HG03442 (cell line): ENCODE data around the gene BUB3.

Experiments used
- ATAC-seq: cut with Tn5 transposase; IDR thresholded peaks from one replicate; pipeline ENCODE4 v1.9.1; 2021; ENCODE audit warnings: mild to moderate bottlenecking, moderate library complexity; ENCODE audit not compliant: unreplicated experiment

BUB3 gene

DNA sequence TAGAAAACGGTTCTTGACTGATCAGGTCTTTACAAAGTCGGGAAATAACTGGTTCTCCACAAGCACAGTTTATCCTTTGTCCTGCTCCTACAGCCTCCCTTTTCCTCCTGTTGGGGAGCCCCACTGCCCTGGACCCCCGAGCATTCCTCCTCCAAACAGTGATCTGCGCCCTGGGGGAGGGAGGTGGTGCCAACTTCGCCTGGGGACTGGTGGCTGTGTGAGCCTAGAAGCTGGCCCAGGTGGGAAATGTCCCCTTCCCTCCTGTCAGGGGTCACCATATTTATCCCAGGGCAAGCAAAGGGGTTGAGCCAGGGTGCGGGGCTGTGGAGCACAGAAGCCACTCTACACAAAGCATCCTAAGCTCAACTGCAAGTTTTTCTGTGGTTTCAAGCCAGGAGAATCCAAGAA, 13.2 kb upstream of the BUB3 start:
- no peak for ATAC-seq

DNA sequence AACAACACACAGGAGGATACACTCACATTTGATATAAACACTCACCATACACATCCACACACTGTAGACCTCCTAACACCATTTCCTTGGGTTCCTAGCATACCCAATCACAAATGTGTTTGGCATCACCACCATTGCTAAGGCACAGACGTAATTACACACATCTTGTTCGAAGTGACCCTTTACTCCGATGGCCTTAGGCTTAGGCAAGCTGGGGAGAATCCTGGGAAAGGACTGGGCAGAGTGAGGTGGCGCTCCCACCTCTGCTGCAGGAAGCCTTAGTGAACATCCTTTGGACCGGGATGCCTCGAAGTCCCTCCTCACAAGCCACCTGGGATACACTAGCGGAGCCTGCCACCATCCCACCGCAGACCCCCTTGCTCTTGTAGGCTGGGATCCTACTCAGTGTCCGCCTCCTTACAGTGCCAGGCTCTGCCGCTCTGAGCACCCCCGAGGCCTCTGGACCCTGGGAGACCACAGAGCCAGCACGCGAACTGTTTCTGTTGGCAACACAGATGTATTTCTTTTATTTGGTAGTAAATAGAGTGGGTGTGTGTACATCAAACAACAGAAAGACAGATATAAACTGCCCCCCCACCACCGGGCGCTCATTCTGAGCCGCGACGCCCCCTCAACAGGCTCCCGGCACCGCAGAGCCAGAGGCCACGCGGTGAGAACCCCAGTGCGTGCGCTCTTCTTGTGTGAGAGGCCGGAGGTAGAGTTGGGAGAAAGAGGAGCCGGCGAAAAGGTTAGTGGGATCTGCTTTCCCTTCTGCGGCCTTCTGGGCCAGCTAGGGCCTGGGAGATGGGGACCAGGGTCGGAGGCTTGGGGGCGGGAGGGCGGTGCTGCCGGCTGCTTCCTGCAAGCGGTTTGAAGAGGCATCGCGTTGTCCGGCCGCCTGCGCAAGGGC, 12.2 kb upstream of the BUB3 start:
- no peak for ATAC-seq

DNA sequence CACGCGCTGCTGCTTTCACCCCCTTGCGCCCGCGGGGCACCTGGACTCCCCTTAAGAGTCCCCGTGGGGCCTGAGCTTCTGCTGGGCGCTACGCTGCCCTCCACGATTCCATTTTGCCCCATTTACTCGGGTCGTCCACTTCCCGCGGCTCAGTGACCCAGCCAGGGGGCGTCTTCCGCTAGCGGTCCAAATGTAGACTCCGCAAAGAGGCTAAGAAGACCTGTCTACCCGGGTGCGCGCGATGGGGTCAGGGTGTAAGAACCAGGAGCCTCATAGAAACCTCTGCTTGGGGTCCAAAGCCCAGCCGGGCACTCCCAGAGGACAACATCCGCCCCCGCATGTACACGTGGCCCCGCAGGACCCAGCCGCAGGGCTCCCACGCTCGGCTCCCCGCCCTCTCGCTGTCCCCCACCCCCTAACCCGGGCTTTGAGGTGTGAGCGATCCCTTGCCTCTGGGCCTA, 11.5 kb upstream of the BUB3 start:
- no peak for ATAC-seq

DNA sequence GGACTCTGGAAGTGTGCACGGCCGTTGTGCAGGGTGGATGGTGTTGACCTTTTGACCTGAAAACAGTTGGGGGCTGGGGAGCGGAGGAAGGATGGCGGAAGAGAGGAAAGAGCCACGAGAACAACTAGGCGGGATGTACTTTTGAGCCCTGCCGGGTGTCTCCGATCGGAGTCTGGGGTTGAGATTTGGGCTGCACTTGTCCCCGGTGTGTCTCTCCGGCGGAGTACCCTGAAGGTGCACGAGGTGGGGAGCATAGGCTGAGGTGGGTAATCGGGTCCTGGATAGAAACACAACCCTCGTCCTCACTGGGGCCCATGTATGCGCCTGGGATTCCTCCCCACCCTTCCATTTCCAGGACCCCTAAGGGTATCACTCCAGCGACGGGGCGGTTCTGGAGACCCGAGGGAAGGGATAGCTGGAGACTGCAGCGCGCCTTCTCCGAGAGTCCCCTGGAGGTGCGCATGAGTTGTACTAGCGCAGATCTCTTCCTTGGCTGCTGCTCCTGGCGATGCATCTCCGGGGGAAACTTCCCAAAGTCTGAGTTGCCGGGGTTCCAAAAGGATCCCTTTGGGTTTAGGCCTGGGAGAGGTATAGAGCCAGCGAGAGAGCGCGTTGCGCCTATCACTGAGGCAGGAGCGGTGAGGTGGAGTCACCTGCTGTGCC, 10.9 kb upstream of the BUB3 start:
- no peak for ATAC-seq

DNA sequence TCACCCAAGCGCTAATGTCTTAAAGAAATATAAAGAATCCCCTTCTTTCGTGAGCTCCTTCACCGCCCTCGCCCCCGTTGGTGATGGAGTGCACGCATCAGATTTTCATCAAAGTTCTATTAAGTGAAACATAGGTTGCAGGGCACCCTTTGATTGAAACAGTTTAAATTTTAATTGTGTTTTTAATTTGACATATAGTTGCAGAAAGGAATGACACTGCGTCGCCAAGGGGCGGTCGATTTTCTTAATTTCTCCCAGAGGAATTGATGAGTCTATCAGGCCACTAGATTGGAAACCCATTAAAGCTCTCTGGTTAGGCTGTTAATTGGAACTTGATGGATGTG, 10.4 kb upstream of the BUB3 start:
- ATAC-seq = no peak

DNA sequence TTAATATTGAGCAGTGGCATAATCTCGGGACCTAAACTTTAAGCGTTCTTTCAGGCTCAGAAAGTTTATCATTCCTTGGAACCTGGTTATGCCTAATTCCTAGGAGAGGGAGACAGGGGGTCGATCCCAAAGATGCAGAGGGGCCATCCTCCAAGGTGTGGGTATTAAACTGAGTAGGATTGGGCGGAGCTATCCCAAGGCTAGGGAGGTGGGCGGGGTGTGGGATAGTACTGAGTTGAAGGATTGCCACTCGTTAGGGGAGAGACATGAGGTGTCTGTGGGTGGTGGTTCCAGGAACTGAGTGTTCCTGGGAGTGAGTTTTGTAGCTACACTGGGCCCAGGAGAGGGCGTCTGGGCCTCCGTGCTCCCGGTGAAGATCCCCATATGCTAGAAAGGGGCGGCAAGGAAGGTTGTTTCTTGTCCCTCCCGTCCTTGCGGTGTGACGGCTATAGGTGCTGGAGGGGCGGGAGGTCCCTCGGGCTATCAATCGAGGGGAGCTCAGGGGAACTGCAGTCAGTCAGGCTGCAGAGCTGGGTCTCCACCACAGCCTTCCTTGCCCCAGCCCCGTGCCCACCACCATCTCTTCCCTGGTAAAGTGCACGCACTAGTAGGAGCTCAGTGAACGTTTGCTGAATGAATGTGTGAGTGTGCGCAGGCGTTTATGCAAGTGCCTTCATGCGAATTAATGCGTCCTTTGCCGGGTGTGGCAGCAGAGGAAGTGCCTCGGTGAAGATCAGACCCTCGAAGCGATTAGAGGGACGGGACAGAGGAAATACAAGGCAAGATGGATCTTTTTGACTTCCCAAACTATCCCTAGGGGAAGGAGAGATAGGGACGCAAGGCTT, 9.3 kb upstream of the BUB3 start:
- no peak for ATAC-seq

DNA sequence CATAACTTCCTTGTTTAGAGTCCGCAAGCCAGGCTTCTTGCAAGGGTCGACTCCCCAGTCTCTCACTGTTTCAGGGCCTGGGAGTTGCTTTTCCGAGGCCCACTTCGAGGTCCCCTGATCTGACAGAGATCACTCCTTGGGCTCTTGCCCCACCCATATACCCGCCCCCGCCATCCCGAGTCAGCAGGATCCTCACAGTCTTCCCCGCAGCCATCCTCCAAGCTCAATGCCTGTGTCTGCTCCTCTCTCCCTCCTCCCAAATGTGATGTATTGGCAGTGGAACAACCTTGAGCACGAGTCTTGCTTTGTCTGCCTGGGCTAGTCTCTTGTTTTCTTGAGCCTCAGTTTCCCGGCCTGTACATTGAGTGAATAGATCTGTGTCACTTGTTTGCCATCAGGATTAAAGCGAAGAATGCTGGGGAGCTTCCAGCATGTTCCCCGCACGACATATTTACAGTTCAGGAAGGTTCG, 8.6 kb upstream of the BUB3 start:
- no peak for ATAC-seq

DNA sequence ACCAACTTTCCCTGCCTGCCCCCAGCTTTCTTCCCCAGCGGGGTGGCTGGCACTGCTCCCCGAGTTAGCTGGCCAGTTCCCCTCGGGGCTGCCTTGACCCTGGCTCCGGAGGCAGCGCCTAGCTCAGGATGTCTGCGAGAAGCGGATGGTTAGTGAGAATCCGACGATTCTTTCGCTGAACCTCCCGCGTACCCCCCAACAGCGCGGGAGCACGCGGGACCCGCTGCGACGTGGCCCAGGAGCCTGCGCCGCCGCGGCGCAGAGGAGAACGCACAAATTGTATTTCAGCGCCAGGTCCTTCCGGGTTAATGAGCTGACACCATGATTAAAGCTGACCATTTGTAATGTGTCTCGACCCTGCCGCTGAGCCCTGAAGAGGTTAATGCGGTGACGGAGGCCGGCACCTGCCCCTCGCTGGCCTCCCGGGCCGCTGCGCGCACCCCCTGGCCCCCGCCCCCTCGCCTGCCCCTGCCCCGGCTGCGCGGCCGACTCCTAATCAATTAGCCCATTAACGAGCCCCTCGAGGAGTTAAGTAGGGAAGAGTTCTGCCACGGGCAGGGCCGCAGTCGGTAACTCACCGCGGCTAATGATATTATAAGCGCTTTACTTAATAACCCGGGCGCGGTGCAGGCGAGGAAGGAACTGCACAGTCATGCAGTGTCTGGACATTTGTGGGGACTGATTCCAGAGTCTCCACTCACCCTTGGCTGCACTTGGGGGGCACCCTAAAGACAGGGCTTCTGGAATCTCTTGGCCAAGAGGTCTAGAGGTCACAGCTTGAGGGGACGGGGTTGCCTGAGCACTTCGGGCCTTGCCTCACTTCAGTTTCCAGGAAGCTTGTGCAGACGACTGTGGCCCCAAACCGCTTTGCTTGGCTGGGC, 7.9 kb upstream of the BUB3 start:
- no peak for ATAC-seq

DNA sequence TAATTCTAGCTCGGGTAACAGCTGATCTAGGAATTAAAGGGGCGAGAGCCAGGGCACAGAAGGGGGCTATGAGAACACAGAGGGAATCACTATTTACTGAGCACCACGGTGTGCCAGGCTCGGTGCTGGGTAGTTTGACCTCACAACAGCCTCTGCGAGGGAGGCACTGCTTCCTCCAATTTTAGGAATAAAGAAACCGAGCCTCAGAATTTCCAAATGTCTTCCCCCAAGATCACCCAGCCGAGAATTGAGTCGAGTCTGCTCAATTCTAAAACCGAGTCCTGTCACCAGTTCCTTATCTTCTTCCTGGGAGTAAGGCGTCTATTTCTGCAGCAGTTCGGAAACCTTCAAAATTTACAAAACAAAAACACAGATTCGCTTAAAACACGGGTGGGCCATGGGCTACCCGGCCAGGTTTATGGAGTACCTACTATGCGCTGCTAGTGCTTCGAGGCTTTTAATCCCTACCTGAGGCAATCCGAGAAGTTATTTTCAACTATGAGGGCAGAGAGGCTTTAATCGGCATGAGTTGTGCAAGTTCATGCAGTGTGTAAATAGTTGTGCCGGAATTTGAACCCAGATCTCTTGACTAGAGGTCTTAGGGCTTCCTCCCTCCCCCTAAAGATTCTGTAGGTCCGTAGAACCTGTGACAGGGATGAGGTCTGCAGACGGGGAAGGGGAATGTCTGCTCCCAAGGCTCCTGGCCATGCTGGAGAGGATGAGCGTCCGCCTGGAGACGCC, 7.1 kb upstream of the BUB3 start:
- ATAC-seq = no peak

DNA sequence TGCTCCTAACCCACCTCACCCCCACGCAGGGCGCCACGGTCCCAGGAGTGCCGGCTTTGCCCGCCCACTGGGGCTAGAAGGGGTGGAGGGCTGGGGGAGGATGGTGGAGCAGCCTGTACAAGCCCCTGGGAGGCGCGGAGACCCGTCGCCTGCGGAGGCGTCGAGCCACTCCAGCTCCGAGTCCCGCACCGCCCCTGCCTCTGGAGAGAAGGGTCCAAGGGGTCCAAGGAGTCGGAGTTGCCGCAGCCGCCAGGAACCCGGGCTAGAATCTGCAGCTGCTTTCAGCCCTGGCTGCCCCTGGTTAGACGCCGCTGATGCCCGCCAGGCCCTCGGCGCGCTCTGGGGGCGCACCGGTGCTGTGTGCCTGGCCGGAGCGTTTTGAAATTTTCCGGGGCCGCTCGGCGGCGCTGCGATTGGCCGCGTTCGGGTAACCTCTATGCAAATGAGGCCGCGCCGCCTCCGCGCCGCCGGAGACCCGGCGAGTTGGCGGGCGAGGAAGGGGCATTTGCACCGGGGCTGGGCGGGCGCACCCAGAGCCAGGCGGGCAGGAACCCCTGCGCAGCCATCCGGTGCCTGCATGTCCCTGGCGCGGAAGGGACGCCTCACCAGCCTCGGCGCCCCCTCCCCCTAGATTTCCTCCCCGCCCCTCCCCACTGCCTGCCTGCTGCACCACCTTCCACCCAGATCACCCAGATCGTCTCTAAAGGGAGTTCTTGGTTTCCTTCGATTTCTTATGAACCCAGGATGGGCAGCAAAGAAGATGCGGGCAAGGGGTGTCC, 6.4 kb upstream of the BUB3 start, which contains the start of gene HMX2:
TSS of gene HMX2 (plus strand) at position 502 of the 779 bp plus-strand sequence. CDS start at position 745, 243 bp downstream.
- peak; percentile 43 for ATAC-seq

DNA sequence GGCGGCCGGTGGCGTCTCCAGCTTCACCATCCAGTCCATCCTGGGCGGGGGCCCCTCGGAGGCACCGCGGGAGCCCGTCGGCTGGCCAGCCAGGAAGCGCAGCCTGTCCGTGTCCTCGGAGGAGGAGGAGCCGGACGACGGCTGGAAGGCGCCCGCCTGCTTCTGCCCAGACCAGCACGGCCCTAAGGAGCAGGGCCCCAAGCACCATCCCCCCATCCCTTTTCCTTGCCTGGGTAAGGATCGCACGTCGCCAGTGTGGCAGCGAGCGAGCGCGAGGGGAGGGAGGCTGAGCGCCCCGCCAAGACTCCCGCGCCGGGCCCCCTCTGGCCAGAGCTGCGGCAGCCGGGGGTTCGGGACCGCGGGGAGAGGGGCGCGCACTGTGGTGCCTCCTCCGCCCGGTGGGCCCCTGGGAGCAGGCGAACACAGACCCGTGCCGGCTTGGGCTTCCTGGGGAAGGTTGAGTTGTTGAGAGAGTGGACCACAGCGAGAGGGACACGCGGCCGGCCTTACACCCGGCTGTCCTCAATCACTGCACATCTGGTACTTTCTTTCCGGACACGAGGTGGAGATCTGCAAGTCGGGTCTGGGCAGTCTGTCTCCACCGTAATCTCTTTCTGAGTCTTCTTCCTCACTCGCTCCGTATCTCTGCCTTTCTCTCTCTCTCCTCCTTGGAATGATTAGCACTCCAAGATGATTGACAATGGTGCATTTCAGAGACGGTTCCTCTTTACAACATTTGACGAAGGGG, 5.6 kb upstream of the BUB3 start:
- no peak for ATAC-seq

DNA sequence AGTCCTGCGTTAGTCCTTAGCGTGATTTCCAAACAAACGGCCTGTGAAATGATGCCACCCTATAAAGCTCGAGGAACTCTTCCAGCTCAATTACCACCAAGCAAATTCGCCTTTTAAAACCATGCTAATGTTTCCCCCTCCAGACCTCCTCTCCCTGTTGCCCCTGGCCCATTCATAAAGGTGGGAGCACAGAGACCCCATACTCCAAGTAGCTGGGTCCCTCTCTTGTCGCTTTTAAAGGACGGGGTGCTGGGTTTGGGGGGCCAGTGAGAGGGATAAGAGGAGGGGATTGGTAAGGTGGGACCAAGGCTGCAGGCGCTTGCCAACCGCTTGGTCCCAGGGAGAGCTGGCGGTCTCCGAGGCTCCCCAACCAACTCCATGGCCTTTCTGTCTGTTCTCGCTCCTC, 5.0 kb upstream of the BUB3 start:
- no peak for ATAC-seq

DNA sequence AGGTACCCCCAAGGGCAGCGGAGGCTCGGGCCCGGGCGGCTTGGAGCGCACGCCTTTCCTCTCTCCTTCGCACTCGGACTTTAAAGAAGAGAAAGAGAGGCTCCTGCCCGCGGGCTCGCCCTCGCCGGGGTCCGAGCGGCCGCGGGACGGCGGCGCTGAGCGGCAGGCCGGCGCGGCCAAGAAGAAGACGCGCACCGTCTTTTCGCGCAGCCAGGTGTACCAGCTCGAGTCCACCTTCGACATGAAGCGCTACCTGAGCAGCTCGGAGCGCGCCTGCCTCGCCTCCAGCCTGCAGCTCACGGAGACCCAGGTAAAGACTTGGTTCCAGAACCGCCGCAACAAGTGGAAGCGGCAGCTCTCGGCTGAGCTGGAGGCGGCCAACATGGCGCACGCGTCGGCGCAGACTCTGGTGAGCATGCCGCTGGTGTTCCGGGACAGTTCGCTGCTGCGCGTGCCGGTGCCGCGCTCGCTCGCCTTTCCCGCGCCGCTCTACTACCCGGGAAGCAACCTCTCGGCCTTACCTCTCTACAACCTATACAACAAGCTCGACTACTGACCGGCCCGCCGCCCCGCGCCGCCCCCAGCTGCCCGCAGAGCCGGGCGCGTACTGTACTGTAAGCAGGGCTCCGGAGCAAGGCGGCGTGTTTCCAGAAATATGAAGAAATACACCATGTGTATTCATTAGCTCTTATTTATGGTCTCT, 4.5 kb upstream of the BUB3 start:
- no peak for ATAC-seq

DNA sequence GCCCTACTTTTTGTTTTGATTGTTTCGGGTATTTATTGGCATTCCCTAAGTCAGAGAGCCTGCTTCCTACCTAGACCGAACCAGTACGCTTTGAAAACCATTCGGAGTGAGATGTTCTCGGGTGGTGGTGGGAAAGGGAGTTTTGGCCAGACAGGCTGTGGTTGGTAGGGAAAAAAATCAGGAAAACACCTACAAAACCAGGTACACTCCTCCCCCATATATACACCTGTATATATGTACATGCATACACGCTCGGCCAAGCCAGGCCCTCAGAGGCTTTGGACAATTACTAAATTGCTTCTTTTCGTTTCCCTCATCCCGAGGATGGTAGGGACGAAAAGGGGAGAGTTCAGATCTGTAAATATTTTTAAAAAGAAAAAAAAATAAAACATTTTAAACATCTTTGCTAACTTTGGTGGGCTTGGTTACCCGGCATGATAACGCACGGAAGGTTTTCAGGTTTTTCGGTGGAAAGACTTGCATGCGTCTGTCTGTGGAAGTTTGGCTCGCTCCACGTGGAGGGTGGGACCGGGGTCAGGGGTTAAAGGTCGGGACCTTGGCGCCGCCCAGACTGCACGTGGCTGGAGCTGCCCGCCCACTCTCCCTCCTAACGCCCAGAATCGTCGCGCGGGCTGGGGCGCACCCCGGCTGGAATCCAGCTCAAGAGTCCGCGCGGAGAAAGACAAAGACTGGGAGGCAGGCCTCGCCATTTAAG, 3.8 kb upstream of the BUB3 start:
- no peak for ATAC-seq

DNA sequence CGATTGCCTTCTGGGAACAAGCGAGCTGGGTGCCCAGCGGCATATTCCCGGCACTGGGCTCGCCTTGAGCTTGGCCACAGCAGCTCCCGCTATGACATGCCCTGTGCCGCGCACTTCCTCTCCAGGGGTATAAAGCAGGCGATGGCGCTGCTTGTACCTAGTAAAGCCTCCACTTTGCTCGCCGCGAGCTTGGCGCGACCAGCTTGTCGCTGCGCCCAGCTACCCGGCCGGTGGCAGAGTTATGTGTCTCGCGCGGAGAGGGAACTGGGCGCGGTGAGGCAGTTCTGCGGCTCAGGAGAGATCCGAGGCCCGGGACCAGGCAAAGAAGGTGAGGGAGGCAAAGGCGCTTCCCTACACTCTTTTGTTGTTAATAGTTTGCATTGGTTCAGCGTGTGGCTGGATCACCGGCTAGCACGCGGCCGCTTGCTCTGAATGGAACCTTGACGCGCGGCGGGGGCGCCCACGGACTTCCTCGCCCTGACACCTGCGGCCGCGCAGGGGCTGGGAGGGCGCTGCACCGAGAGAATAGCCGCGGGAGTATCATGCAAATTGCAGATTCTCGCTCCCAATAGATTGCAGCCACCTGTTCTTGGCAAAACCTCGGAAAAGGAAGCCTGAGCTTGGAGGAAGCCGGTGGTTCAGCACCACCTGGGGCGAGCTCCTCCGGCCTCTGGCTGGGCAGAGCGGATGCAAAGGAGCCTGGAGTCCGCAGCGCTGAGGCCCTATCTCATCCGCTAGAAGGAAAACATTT, 3.0 kb upstream of the BUB3 start:
- ATAC-seq = no peak

DNA sequence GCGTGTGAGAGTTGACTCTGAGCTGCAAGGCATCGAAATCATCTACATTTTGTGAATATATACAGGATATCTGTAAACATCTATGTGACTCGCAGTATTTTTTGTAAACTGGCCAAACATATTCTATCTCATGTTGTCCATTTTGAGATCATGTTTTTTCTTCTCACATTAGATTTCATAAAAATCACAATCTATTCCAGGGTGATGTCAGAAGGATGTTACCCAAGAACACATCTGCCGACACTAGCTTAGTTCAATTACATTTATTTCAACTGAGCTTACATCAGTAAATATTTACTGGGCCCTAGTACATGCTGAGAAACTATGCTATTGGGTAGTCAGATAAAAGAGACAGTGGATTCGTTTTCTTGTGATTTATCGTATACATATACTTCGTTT, 2.5 kb upstream of the BUB3 start:
- ATAC-seq = no peak
